Osteocyte (in vitro differentiated cells): ENCODE data around the gene FADS1. TPM values are rescaled to one million over a fixed set of nuclear protein-coding genes. Genes with fewer than 3 reads are reported as not detected.

Experiments used
- DNase-seq: peaks from one replicate; pipeline ENCODE4 v3.0.0; 2021; ENCODE audit warnings: mixed read lengths; ENCODE audit not compliant: unreplicated experiment; ENCODE audit errors: extremely low spot score
- H3K27ac Mint-ChIP-seq: one replicate; pipeline ENCODE4 v1.8.0; 2021; ENCODE audit warnings: mild to moderate bottlenecking, mixed read lengths; ENCODE audit not compliant: unreplicated experiment
- H3K27me3 Mint-ChIP-seq: one replicate; pipeline ENCODE4 v1.8.0; 2021; ENCODE audit warnings: mixed read lengths; ENCODE audit not compliant: unreplicated experiment
- H3K36me3 Mint-ChIP-seq: one replicate; pipeline ENCODE4 v1.8.0; 2021; ENCODE audit warnings: mixed read lengths; ENCODE audit not compliant: unreplicated experiment
- H3K4me1 Mint-ChIP-seq: one replicate; pipeline ENCODE4 v1.8.0; 2021; ENCODE audit warnings: mixed read lengths; ENCODE audit not compliant: unreplicated experiment
- H3K4me3 Mint-ChIP-seq: one replicate; pipeline ENCODE4 v1.8.0; 2021; ENCODE audit warnings: mild to moderate bottlenecking, moderate library complexity, mixed read lengths; ENCODE audit not compliant: unreplicated experiment
- H3K9me3 Mint-ChIP-seq: one replicate; pipeline ENCODE4 v1.8.0; 2021; ENCODE audit warnings: mixed read lengths; ENCODE audit not compliant: unreplicated experiment
- CTCF ChIP-seq: fragments of 200-600 bp; sonication (generic); IDR thresholded peaks from 2 replicates; pipeline ENCODE4 v1.5.0; 2021; ENCODE audit warnings: antibody characterized with exemption, mild to moderate bottlenecking, moderate library complexity
- total RNA-seq: library from RNA; stranded (reverse); gene quantifications from 2 replicates; pipeline ENCODE4 v1.2.1, GENCODE V29; 2021

Gene FADS1
- total RNA-seq, 1 donor from 2014 or later = 76.0 TPM

GRCh38 chr11:61757213-61757862, 59.5 kb downstream of the FADS1 start:
- H3K36me3 Mint-ChIP-seq = no peaks in the 10 kb centered on the region
- H3K4me1 Mint-ChIP-seq = peaks cover 18% of the 10 kb centered on the region
- no peak overlapping the region for H3K4me3 Mint-ChIP-seq

GRCh38 chr11:61756452-61757212, 60.2 kb downstream of the FADS1 start:
- H3K4me3 Mint-ChIP-seq = no peak overlapping the region
- no peak overlapping the region for H3K27ac Mint-ChIP-seq
- TF ChIP-seq CTCF = no peak
- no peaks in the 10 kb centered on the region for H3K27me3 Mint-ChIP-seq
- no peaks in the 10 kb centered on the region for H3K36me3 Mint-ChIP-seq
- H3K9me3 Mint-ChIP-seq = no peaks in the 10 kb centered on the region
- no peak for DNase-seq
- H3K4me1 Mint-ChIP-seq = peaks cover 19% of the 10 kb centered on the region

More at GRCh38 chr11:61757213-61757862, 59.5 kb downstream of the FADS1 start:
- no peak for DNase-seq
- Mint-ChIP-seq H3K27me3 (no peaks in the 10 kb centered on the region), H3K27ac (no peak overlapping the region), H3K9me3 (no peaks in the 10 kb centered on the region)
- TF ChIP-seq CTCF = no peak

- Mint-ChIP-seq H3K4me3 (no peak overlapping the region), H3K27ac (no peak overlapping the region), H3K36me3 (no peaks in the 10 kb centered on the region), H3K9me3 (no peaks in the 10 kb centered on the region), H3K4me1 (peaks cover 18% of the 10 kb centered on the region), H3K27me3 (no peaks in the 10 kb centered on the region)
- no peak for TF ChIP-seq CTCF
- no peak for DNase-seq
Measured at GRCh38 chr11:61756147-61756451, 60.7 kb downstream of the FADS1 start.

GRCh38 chr11:61754534-61755482, 62.0 kb downstream of the FADS1 start:
- no peak overlapping the region for H3K4me3 Mint-ChIP-seq
- DNase-seq = no peak
- no peak overlapping the region for H3K27ac Mint-ChIP-seq

More at GRCh38 chr11:61754534-61755482, 62.0 kb downstream of the FADS1 start:
- no peaks in the 10 kb centered on the region for H3K27me3 Mint-ChIP-seq
- H3K36me3 Mint-ChIP-seq = no peaks in the 10 kb centered on the region
- peaks cover 18% of the 10 kb centered on the region for H3K4me1 Mint-ChIP-seq
- no peaks in the 10 kb centered on the region for H3K9me3 Mint-ChIP-seq
- no peak for TF ChIP-seq CTCF
